K562 (cell line): ENCODE measurements around the gene NRXN3. TPM values are rescaled to one million over a fixed set of nuclear protein-coding genes. Genes with fewer than 3 reads are reported as not detected.

ENCODE experiments used
- BDP1 ChIP-seq: IDR thresholded peaks from 3 replicates; pipeline ENCODE4 v1.6.1; 2011; ENCODE audit not compliant: insufficient read length, insufficient read depth
- CHD2 ChIP-seq: IDR thresholded peaks from 2 replicates; pipeline ENCODE4 v1.6.1; 2011; ENCODE audit warnings: low read depth, low read length
- SOX6 ChIP-seq: fragments of 450-650 bp; IDR thresholded peaks from 2 replicates; pipeline ENCODE4 v1.6.1; 2014; ENCODE audit warnings: mild to moderate bottlenecking
- YY1 ChIP-seq, 3 experiments: IDR thresholded peaks; 2 replicates each; pipeline ENCODE4 v1.6.1; 2011; ENCODE audit warnings: low read length in 2 of 3, mild to moderate bottlenecking in 2 of 3, moderate library complexity in 2 of 3, borderline replicate concordance in 1 of 3, control low read depth in 1 of 3, low read depth in 1 of 3; ENCODE audit not compliant: insufficient read depth in 3 of 3, insufficient replicate concordance in 2 of 3, control insufficient read depth in 1 of 3, insufficient read length in 1 of 3; ENCODE audit errors: extremely low read depth in 1 of 3
- ZBTB43 ChIP-seq: sonication (generic); formaldehyde crosslinking; IDR thresholded peaks from 2 replicates; pipeline ENCODE4 v1.8.0; 2023; ENCODE audit warnings: mild to moderate bottlenecking, missing genetic modification reagents
- ZKSCAN3 ChIP-seq: fragments of 250-450 bp; sonication (Bioruptor Pico); IDR thresholded peaks from 2 replicates; pipeline ENCODE4 v1.4.0; 2020
- ZNF407 ChIP-seq: fragments of 450-650 bp; IDR thresholded peaks from 2 replicates; pipeline ENCODE4 v1.6.1; 2016; ENCODE audit warnings: low read depth
- ZNF740 ChIP-seq, 3 experiments: fragments of 200-800 bp in 1 of 3; sonication (Bioruptor generic) in 1 of 3; sonication (generic) in 1 of 3; formaldehyde crosslinking in 1 of 3; IDR thresholded peaks; 2 replicates each; pipeline versions ENCODE4 v1.6.1 to v1.8.0; 2016 to 2022; ENCODE audit warnings: mild to moderate bottlenecking in 2 of 3, missing compliant biosample characterization in 2 of 3, missing genetic modification characterization in 2 of 3, missing genetic modification reagents in 1 of 3
- ZNF77 ChIP-seq: fragments of 250-450 bp; sonication (Bioruptor Pico); IDR thresholded peaks from 2 replicates; pipeline ENCODE4 v1.5.0; 2020
- polyA plus RNA-seq, 8 experiments: library from polyadenylated mRNA; depleted of rRNA in 4 of 8; stranded (reverse) in 5 of 8; unstranded in 3 of 8; fragments of >200 nt; fragmentation: Nextera tagmentation in 2 of 8; fragmentation: Illumina TruSeq in 1 of 8; extraction: Ambion mirVana in 2 of 8; extraction: Trizol in 1 of 8; gene quantifications; 2 replicates each; pipeline versions ENCODE4 v1.2.1 to v1.2.3, GENCODE V29; 2011 to 2014; ENCODE audit warnings: inconsistent platforms in 1 of 8, missing spikeins in 1 of 8
- total RNA-seq, 7 experiments: library from RNA; depleted of rRNA in 6 of 7; stranded (reverse); fragments of >200 nt in 6 of 7; fragmentation: Illumina TruSeq in 2 of 7; extraction: Trizol in 2 of 7; gene quantifications; 2 replicates each; pipeline versions ENCODE4 v1.2.1 to v1.2.3, GENCODE V29; 2011 to 2021; ENCODE audit warnings: low replicate concordance in 1 of 7

NRXN3 gene
- total and polyA plus RNA-seq, 9 of the 15 experiments (the other 6 are each of a cell fraction or from before 2014, with no cell fraction given) = 0.09 TPM; not detected in 8

GRCh38 chr14:79287976-79288375 lies 1117.8 kb downstream of the NRXN3 start (continued):
- no peak for TF ChIP-seq ZNF407
- TF ChIP-seq ZNF740 (CRISPR knock-in tag; IDR thresholded peaks at IDR 0.05) = no peak
- TF ChIP-seq ZNF740 (tag; IDR thresholded peaks at IDR 0.05) = no peak
- TF ChIP-seq ZBTB43 (CRISPR knock-in tag) = no peak
- TF ChIP-seq CHD2 = no peak
- TF ChIP-seq BDP1 = no peak
- TF ChIP-seq SOX6 = no peak
- no peak for TF ChIP-seq ZNF77 (CRISPR knock-in tag)
- TF ChIP-seq YY1 (IDR thresholded peaks at IDR 0.05; ENCODE audit: borderline replicate concordance in 1 of 3, control insufficient read depth in 1 of 3, extremely low read depth in 1 of 3, insufficient read depth in 3 of 3, insufficient read length in 1 of 3, insufficient replicate concordance in 2 of 3, low read depth in 1 of 3, low read length in 2 of 3) = no peak
- no peak for TF ChIP-seq ZKSCAN3
